Stimulated activated CD4-positive, alpha-beta T cell treated with anti-CD3 and anti-CD28 coated beads, TNF-alpha, amount 100 ng/mL, for 48 hours (primary cell): ENCODE measurements around the gene TRPM4.
A peak's percentile ranks its signal among the peaks of the same experiment; 100 is the strongest.
"Not testable (repeated sequence)": the region's sequence is repeated elsewhere in the genome, so short reads cannot be mapped to it uniquely, and the experiment has no call there.

Source experiments
- DNase-seq, 3 donors: peaks; one replicate each; pipeline ENCODE4 v3.0.0-alpha.2; 2020; ENCODE audit warnings: low read depth in 3 of 3

Gene TRPM4

GRCh38 chr19:49157445-49158224 lies at the start of gene TRPM4:
TSS of gene TRPM4 (plus strand) at chr19:49157792. CDS start at chr19:49157867, 75 bp downstream.
- peak in 2 of 3 donors; percentile 32 to 59 for DNase-seq

GRCh38 chr19:49109051-49109450 lies 48.5 kb upstream of the TRPM4 start:
- no peak for DNase-seq

- DNase-seq = no peak
Measured at GRCh38 chr19:49109569-49110233, 47.9 kb upstream of the TRPM4 start.

- DNase-seq = no peak
Measured at GRCh38 chr19:49110567-49110966, 47.0 kb upstream of the TRPM4 start.

- DNase-seq = no peak
Measured at GRCh38 chr19:49111218-49111998, 46.2 kb upstream of the TRPM4 start.

GRCh38 chr19:49113762-49114629 lies 43.6 kb upstream of the TRPM4 start, which contains the start of gene LIN7B:
TSS of gene LIN7B (plus strand) at chr19:49114370. CDS start at chr19:49114405, 35 bp downstream.
- peak; percentile 29 to 67 (median 44) for DNase-seq

- DNase-seq = peak in 2 of 3 donors; percentile 21 to 47
Measured at GRCh38 chr19:49114630-49115363, 42.8 kb upstream of the TRPM4 start.

- DNase-seq = no peak
Measured at GRCh38 chr19:49116544-49116943, 41.0 kb upstream of the TRPM4 start.

- no peak for DNase-seq
Measured at GRCh38 chr19:49117677-49118564, 39.7 kb upstream of the TRPM4 start.

GRCh38 chr19:49118565-49119410 lies 38.8 kb upstream of the TRPM4 start, which contains the start of gene C19orf73:
TSS of gene C19orf73 (minus strand) at chr19:49119143. CDS start at chr19:49119022, 121 bp downstream.
- peak; percentile 87 to 93 (median 91) for DNase-seq

- DNase-seq = no peak
Measured at GRCh38 chr19:49119411-49120324, 37.9 kb upstream of the TRPM4 start, which contains the start of gene PPFIA3. TSS of gene PPFIA3 (plus strand) at chr19:49119544. CDS start at chr19:49127874, 8,330 bp downstream.

- DNase-seq = no peak
Measured at GRCh38 chr19:49120325-49120683, 37.3 kb upstream of the TRPM4 start.

- no peak for DNase-seq
Measured at GRCh38 chr19:49120868-49121267, 36.7 kb upstream of the TRPM4 start.

GRCh38 chr19:49121841-49122240 lies 35.8 kb upstream of the TRPM4 start:
- DNase-seq = not testable (repeated sequence)

- DNase-seq = not testable (repeated sequence)
Measured at GRCh38 chr19:49123285-49123684, 34.3 kb upstream of the TRPM4 start.

- no peak for DNase-seq
Measured at GRCh38 chr19:49125025-49125731, 32.4 kb upstream of the TRPM4 start.

- DNase-seq = no peak
Measured at GRCh38 chr19:49126575-49126974, 31.0 kb upstream of the TRPM4 start.
